ENCODE measurements around the gene JMJD6. TPM values are rescaled to one million over a fixed set of nuclear protein-coding genes. Genes with fewer than 3 reads are reported as not detected.

Gene JMJD6
- total and polyA plus RNA-seq, 2 experiments from 2014 or later: 11.4 to 12.8 TPM

GRCh38 chr17:76689859-76690258 is 36.5 kb downstream of the JMJD6 start (continued):
- TF ChIP-seq, protein P1, sequence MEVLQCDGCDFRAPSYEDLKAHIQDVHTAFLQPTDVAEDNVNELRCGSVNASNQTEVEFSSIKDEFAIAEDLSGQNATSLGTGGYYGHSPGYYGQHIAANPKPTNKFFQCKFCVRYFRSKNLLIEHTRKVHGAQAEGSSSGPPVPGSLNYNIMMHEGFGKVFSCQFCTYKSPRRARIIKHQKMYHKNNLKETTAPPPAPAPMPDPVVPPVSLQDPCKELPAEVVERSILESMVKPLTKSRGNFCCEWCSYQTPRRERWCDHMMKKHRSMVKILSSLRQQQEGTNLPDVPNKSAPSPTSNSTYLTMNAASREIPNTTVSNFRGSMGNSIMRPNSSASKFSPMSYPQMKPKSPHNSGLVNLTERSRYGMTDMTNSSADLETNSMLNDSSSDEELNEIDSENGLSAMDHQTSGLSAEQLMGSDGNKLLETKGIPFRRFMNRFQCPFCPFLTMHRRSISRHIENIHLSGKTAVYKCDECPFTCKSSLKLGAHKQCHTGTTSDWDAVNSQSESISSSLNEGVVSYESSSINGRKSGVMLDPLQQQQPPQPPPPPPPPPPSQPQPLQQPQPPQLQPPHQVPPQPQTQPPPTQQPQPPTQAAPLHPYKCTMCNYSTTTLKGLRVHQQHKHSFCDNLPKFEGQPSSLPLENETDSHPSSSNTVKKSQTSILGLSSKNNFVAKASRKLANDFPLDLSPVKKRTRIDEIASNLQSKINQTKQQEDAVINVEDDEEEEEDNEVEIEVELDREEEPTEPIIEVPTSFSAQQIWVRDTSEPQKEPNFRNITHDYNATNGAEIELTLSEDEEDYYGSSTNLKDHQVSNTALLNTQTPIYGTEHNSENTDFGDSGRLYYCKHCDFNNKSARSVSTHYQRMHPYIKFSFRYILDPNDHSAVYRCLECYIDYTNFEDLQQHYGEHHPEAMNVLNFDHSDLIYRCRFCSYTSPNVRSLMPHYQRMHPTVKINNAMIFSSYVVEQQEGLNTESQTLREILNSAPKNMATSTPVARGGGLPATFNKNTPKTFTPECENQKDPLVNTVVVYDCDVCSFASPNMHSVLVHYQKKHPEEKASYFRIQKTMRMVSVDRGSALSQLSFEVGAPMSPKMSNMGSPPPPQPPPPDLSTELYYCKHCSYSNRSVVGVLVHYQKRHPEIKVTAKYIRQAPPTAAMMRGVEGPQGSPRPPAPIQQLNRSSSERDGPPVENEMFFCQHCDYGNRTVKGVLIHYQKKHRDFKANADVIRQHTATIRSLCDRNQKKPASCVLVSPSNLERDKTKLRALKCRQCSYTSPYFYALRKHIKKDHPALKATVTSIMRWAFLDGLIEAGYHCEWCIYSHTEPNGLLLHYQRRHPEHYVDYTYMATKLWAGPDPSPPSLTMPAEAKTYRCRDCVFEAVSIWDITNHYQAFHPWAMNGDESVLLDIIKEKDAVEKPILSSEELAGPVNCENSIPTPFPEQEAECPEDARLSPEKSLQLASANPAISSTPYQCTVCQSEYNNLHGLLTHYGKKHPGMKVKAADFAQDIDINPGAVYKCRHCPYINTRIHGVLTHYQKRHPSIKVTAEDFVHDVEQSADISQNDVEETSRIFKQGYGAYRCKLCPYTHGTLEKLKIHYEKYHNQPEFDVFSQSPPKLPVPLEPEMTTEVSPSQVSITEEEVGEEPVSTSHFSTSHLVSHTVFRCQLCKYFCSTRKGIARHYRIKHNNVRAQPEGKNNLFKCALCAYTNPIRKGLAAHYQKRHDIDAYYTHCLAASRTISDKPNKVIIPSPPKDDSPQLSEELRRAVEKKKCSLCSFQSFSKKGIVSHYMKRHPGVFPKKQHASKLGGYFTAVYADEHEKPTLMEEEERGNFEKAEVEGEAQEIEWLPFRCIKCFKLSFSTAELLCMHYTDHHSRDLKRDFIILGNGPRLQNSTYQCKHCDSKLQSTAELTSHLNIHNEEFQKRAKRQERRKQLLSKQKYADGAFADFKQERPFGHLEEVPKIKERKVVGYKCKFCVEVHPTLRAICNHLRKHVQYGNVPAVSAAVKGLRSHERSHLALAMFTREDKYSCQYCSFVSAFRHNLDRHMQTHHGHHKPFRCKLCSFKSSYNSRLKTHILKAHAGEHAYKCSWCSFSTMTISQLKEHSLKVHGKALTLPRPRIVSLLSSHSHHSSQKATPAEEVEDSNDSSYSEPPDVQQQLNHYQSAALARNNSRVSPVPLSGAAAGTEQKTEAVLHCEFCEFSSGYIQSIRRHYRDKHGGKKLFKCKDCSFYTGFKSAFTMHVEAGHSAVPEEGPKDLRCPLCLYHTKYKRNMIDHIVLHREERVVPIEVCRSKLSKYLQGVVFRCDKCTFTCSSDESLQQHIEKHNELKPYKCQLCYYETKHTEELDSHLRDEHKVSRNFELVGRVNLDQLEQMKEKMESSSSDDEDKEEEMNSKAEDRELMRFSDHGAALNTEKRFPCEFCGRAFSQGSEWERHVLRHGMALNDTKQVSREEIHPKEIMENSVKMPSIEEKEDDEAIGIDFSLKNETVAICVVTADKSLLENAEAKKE (CRISPR knock-in tag; IDR thresholded peaks at IDR 0.05): no peak
- TF ChIP-seq, protein P2, sequence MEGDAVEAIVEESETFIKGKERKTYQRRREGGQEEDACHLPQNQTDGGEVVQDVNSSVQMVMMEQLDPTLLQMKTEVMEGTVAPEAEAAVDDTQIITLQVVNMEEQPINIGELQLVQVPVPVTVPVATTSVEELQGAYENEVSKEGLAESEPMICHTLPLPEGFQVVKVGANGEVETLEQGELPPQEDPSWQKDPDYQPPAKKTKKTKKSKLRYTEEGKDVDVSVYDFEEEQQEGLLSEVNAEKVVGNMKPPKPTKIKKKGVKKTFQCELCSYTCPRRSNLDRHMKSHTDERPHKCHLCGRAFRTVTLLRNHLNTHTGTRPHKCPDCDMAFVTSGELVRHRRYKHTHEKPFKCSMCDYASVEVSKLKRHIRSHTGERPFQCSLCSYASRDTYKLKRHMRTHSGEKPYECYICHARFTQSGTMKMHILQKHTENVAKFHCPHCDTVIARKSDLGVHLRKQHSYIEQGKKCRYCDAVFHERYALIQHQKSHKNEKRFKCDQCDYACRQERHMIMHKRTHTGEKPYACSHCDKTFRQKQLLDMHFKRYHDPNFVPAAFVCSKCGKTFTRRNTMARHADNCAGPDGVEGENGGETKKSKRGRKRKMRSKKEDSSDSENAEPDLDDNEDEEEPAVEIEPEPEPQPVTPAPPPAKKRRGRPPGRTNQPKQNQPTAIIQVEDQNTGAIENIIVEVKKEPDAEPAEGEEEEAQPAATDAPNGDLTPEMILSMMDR (conservative IDR thresholded peaks at IDR 0.05; ENCODE audit: low read depth in 2 of 2): no peak
- TF ChIP-seq JUNB (IDR thresholded peaks at IDR 0.05; ENCODE audit: unreplicated experiment): no peak
- TF ChIP-seq, protein P3, sequence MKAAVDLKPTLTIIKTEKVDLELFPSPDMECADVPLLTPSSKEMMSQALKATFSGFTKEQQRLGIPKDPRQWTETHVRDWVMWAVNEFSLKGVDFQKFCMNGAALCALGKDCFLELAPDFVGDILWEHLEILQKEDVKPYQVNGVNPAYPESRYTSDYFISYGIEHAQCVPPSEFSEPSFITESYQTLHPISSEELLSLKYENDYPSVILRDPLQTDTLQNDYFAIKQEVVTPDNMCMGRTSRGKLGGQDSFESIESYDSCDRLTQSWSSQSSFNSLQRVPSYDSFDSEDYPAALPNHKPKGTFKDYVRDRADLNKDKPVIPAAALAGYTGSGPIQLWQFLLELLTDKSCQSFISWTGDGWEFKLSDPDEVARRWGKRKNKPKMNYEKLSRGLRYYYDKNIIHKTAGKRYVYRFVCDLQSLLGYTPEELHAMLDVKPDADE (IDR thresholded peaks at IDR 0.05): no peak
- no peak for TF ChIP-seq EZH2 (IDR thresholded peaks at IDR 0.05; ENCODE audit: low read depth, unreplicated experiment)
- no peak for TF ChIP-seq ZNF331 (CRISPR knock-in tag; IDR thresholded peaks at IDR 0.05; ENCODE audit: low read depth)
- no peak for TF ChIP-seq CREB1 (CRISPR knock-in tag; IDR thresholded peaks at IDR 0.05; ENCODE audit: low read depth)
- TF ChIP-seq ZNF114 (CRISPR knock-in tag; IDR thresholded peaks at IDR 0.05): no peak
- no peak for TF ChIP-seq POLR2AphosphoS5 (IDR thresholded peaks at IDR 0.05; ENCODE audit: low read depth)

Data from GM23338 (cell line).